ENCODE measurements around the gene RHBDF2.

DNA sequence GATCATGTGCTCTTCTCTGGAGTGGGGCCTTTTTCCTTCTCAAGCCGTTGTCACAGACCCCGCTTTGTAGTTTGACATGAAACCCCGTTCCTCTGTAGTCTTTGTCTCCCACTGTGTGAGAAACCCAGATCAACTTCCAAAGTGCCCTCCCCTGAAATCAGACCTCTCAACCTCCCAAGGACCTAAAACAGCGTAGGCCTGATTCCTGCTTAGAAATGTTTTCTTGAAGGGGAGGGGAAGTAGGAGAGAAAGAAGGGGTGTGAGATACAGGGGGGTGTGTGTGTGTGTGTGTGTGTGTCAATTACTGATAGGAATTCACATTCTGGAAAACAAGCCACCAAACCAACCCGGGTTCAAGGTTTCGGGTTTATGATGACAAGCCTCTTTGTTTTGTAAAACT, 49.7 kb downstream of the RHBDF2 start:
- TF ChIP-seq, protein P1, sequence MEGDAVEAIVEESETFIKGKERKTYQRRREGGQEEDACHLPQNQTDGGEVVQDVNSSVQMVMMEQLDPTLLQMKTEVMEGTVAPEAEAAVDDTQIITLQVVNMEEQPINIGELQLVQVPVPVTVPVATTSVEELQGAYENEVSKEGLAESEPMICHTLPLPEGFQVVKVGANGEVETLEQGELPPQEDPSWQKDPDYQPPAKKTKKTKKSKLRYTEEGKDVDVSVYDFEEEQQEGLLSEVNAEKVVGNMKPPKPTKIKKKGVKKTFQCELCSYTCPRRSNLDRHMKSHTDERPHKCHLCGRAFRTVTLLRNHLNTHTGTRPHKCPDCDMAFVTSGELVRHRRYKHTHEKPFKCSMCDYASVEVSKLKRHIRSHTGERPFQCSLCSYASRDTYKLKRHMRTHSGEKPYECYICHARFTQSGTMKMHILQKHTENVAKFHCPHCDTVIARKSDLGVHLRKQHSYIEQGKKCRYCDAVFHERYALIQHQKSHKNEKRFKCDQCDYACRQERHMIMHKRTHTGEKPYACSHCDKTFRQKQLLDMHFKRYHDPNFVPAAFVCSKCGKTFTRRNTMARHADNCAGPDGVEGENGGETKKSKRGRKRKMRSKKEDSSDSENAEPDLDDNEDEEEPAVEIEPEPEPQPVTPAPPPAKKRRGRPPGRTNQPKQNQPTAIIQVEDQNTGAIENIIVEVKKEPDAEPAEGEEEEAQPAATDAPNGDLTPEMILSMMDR (IDR thresholded peaks at IDR 0.05): no peak
- TF ChIP-seq NR2C2 (CRISPR knock-in tag; IDR thresholded peaks at IDR 0.05): no peak

Data from WTC11 (cell line).